Measurements from ENCODE around the gene FAM229A.

- no peak for TF ChIP-seq EZH2 (IDR thresholded peaks at IDR 0.05; ENCODE audit: borderline replicate concordance, low read depth, low read length)
- no peak for TF ChIP-seq ARID2 (IDR thresholded peaks at IDR 0.05)
- TF ChIP-seq POLR3G (IDR thresholded peaks at IDR 0.05; ENCODE audit: extremely low read depth, insufficient read length, insufficient replicate concordance) = no peak
- no peak for TF ChIP-seq SMAD4 (CRISPR knock-in tag; conservative IDR thresholded peaks at IDR 0.05)
- no peak for TF ChIP-seq PHF8 (IDR thresholded peaks at IDR 0.05; ENCODE audit: borderline replicate concordance, low read length)
Measured at GRCh38 chr1:32393832-32394140, 31.5 kb upstream of the FAM229A start.

All from K562 (cell line).